ENCODE results near the gene FRMPD4.

FRMPD4 gene

GRCh38 chrX:12138361-12139313, at the start of gene FRMPD4:
TSS of gene FRMPD4 (plus strand) at chrX:12138473. CDS start at chrX:12138972, 499 bp downstream.
- Histone ChIP-seq H3K4me1 (ENCODE audit: insufficient read depth, low read length) (peaks cover 2% of the 10 kb centered on the region; the same call in 1 of the 2 replicates), H3K27ac (ENCODE audit: low read length) (no peak within 1 kb of the TSS), H3K36me3 (ENCODE audit: insufficient read depth, low read depth, low read length) (no peaks in the 10 kb centered on the region), H3K9ac (ENCODE audit: low read depth, low read length) (peak within 1 kb of the TSS; percentile 27; the same call in 1 of the 2 replicates), H3K27me3 (ENCODE audit: insufficient read depth, low read length) (peaks cover 47% of the 10 kb centered on the region), H3K9me3 (ENCODE audit: insufficient read depth, low read depth, low read length) (no peaks in the 10 kb centered on the region), H3K4me3 (ENCODE audit: low read length) (peak within 1 kb of the TSS; percentile 77)

GRCh38 chrX:12089740-12090139, 48.5 kb upstream of the FRMPD4 start:
- Histone ChIP-seq H3K4me3 (ENCODE audit: low read length) (no peak overlapping the region), H3K9me3 (ENCODE audit: insufficient read depth, low read depth, low read length) (no peaks in the 10 kb centered on the region), H3K9ac (ENCODE audit: low read depth, low read length) (no peak overlapping the region), H3K36me3 (ENCODE audit: insufficient read depth, low read depth, low read length) (no peaks in the 10 kb centered on the region), H3K27me3 (ENCODE audit: insufficient read depth, low read length) (no peaks in the 10 kb centered on the region), H3K4me1 (ENCODE audit: insufficient read depth, low read length) (no peaks in the 10 kb centered on the region), H3K27ac (ENCODE audit: low read length) (no peak overlapping the region)

GRCh38 chrX:12113321-12113720, 25.0 kb upstream of the FRMPD4 start:
- H3K36me3 ChIP-seq (ENCODE audit: insufficient read depth, low read depth, low read length) = no peaks in the 10 kb centered on the region
- H3K9ac ChIP-seq (ENCODE audit: low read depth, low read length) = no peak overlapping the region
- no peaks in the 10 kb centered on the region for H3K4me1 ChIP-seq (ENCODE audit: insufficient read depth, low read length)
- H3K27me3 ChIP-seq (ENCODE audit: insufficient read depth, low read length) = no peaks in the 10 kb centered on the region
- no peak overlapping the region for H3K4me3 ChIP-seq (ENCODE audit: low read length)
- no peak overlapping the region for H3K27ac ChIP-seq (ENCODE audit: low read length)
- H3K9me3 ChIP-seq (ENCODE audit: insufficient read depth, low read depth, low read length) = no peaks in the 10 kb centered on the region

GRCh38 chrX:12115377-12115776, 22.9 kb upstream of the FRMPD4 start:
- Histone ChIP-seq H3K9ac (ENCODE audit: low read depth, low read length) (no peak overlapping the region), H3K27ac (ENCODE audit: low read length) (no peak overlapping the region), H3K36me3 (ENCODE audit: insufficient read depth, low read depth, low read length) (no peaks in the 10 kb centered on the region), H3K4me3 (ENCODE audit: low read length) (no peak overlapping the region), H3K4me1 (ENCODE audit: insufficient read depth, low read length) (no peaks in the 10 kb centered on the region), H3K9me3 (ENCODE audit: insufficient read depth, low read depth, low read length) (no peaks in the 10 kb centered on the region), H3K27me3 (ENCODE audit: insufficient read depth, low read length) (no peaks in the 10 kb centered on the region)

- H3K27me3 ChIP-seq (ENCODE audit: insufficient read depth, low read length) = no peaks in the 10 kb centered on the region
- no peak overlapping the region for H3K27ac ChIP-seq (ENCODE audit: low read length)
- no peak overlapping the region for H3K4me3 ChIP-seq (ENCODE audit: low read length)
- no peak overlapping the region for H3K9ac ChIP-seq (ENCODE audit: low read depth, low read length)
- H3K4me1 ChIP-seq (ENCODE audit: insufficient read depth, low read length) = no peaks in the 10 kb centered on the region
- no peaks in the 10 kb centered on the region for H3K36me3 ChIP-seq (ENCODE audit: insufficient read depth, low read depth, low read length)
- no peaks in the 10 kb centered on the region for H3K9me3 ChIP-seq (ENCODE audit: insufficient read depth, low read depth, low read length)
Measured at GRCh38 chrX:12118134-12118533, 20.1 kb upstream of the FRMPD4 start.

GRCh38 chrX:12128017-12128416, 10.3 kb upstream of the FRMPD4 start:
- Histone ChIP-seq H3K36me3 (ENCODE audit: insufficient read depth, low read depth, low read length) (no peaks in the 10 kb centered on the region), H3K9me3 (ENCODE audit: insufficient read depth, low read depth, low read length) (peaks cover 12% of the 10 kb centered on the region), H3K4me3 (ENCODE audit: low read length) (no peak overlapping the region), H3K4me1 (ENCODE audit: insufficient read depth, low read length) (no peaks in the 10 kb centered on the region), H3K27ac (ENCODE audit: low read length) (no peak overlapping the region), H3K27me3 (ENCODE audit: insufficient read depth, low read length) (no peaks in the 10 kb centered on the region), H3K9ac (ENCODE audit: low read depth, low read length) (no peak overlapping the region)

GRCh38 chrX:12137951-12138360, 317 bp upstream of the FRMPD4 start:
- no peak overlapping the region for H3K27ac ChIP-seq (ENCODE audit: low read length)
- H3K4me3 ChIP-seq (ENCODE audit: low read length) = peak overlapping the region; percentile 77
- no peaks in the 10 kb centered on the region for H3K9me3 ChIP-seq (ENCODE audit: insufficient read depth, low read depth, low read length)
- peaks cover 47% of the 10 kb centered on the region for H3K27me3 ChIP-seq (ENCODE audit: insufficient read depth, low read length)
- peak overlapping the region; percentile 27; the same call in 1 of the 2 replicates for H3K9ac ChIP-seq (ENCODE audit: low read depth, low read length)
- H3K36me3 ChIP-seq (ENCODE audit: insufficient read depth, low read depth, low read length) = no peaks in the 10 kb centered on the region
- peaks cover 2% of the 10 kb centered on the region; the same call in 1 of the 2 replicates for H3K4me1 ChIP-seq (ENCODE audit: insufficient read depth, low read length)

GRCh38 chrX:12139934-12140611, 1.8 kb downstream of the FRMPD4 start:
- Histone ChIP-seq H3K4me1 (ENCODE audit: insufficient read depth, low read length) (peaks cover 2% of the 10 kb centered on the region; the same call in 1 of the 2 replicates), H3K4me3 (ENCODE audit: low read length) (no peak overlapping the region), H3K27ac (ENCODE audit: low read length) (no peak overlapping the region), H3K9ac (ENCODE audit: low read depth, low read length) (no peak overlapping the region), H3K27me3 (ENCODE audit: insufficient read depth, low read length) (peaks cover 47% of the 10 kb centered on the region), H3K9me3 (ENCODE audit: insufficient read depth, low read depth, low read length) (no peaks in the 10 kb centered on the region), H3K36me3 (ENCODE audit: insufficient read depth, low read depth, low read length) (no peaks in the 10 kb centered on the region)

GRCh38 chrX:12141511-12141910, 3.2 kb downstream of the FRMPD4 start:
- peaks cover 2% of the 10 kb centered on the region; the same call in 1 of the 2 replicates for H3K4me1 ChIP-seq (ENCODE audit: insufficient read depth, low read length)
- H3K4me3 ChIP-seq (ENCODE audit: low read length) = no peak overlapping the region
- no peak overlapping the region for H3K27ac ChIP-seq (ENCODE audit: low read length)
- no peak overlapping the region for H3K9ac ChIP-seq (ENCODE audit: low read depth, low read length)
- no peaks in the 10 kb centered on the region for H3K36me3 ChIP-seq (ENCODE audit: insufficient read depth, low read depth, low read length)
- H3K9me3 ChIP-seq (ENCODE audit: insufficient read depth, low read depth, low read length) = no peaks in the 10 kb centered on the region
- peaks cover 44% of the 10 kb centered on the region for H3K27me3 ChIP-seq (ENCODE audit: insufficient read depth, low read length)

- Histone ChIP-seq H3K36me3 (ENCODE audit: insufficient read depth, low read depth, low read length) (no peaks in the 10 kb centered on the region), H3K27ac (ENCODE audit: low read length) (no peak overlapping the region), H3K9ac (ENCODE audit: low read depth, low read length) (no peak overlapping the region), H3K27me3 (ENCODE audit: insufficient read depth, low read length) (peaks cover 33% of the 10 kb centered on the region), H3K9me3 (ENCODE audit: insufficient read depth, low read depth, low read length) (no peaks in the 10 kb centered on the region), H3K4me3 (ENCODE audit: low read length) (no peak overlapping the region), H3K4me1 (ENCODE audit: insufficient read depth, low read length) (peaks cover 2% of the 10 kb centered on the region; the same call in 1 of the 2 replicates)
Measured at GRCh38 chrX:12142661-12143060, 4.4 kb downstream of the FRMPD4 start.

GRCh38 chrX:12145402-12145801, 7.1 kb downstream of the FRMPD4 start:
- H3K4me1 ChIP-seq (ENCODE audit: insufficient read depth, low read length) = no peaks in the 10 kb centered on the region
- no peaks in the 10 kb centered on the region for H3K9me3 ChIP-seq (ENCODE audit: insufficient read depth, low read depth, low read length)
- H3K9ac ChIP-seq (ENCODE audit: low read depth, low read length) = no peak overlapping the region
- no peak overlapping the region for H3K27ac ChIP-seq (ENCODE audit: low read length)
- H3K4me3 ChIP-seq (ENCODE audit: low read length) = no peak overlapping the region
- H3K36me3 ChIP-seq (ENCODE audit: insufficient read depth, low read depth, low read length) = no peaks in the 10 kb centered on the region
- H3K27me3 ChIP-seq (ENCODE audit: insufficient read depth, low read length) = peaks cover 9% of the 10 kb centered on the region; the same call in 1 of the 2 replicates
